ENCODE data around the gene CHAC1. TPM values are rescaled to one million over a fixed set of nuclear protein-coding genes. Genes with fewer than 3 reads are reported as not detected.

The CHAC1 gene
- total and polyA plus RNA-seq, 2 of the 13 experiments (the other 11 are each of a cell fraction or from before 2014, with no cell fraction given) = 0.44 TPM; not detected in 1

DNA sequence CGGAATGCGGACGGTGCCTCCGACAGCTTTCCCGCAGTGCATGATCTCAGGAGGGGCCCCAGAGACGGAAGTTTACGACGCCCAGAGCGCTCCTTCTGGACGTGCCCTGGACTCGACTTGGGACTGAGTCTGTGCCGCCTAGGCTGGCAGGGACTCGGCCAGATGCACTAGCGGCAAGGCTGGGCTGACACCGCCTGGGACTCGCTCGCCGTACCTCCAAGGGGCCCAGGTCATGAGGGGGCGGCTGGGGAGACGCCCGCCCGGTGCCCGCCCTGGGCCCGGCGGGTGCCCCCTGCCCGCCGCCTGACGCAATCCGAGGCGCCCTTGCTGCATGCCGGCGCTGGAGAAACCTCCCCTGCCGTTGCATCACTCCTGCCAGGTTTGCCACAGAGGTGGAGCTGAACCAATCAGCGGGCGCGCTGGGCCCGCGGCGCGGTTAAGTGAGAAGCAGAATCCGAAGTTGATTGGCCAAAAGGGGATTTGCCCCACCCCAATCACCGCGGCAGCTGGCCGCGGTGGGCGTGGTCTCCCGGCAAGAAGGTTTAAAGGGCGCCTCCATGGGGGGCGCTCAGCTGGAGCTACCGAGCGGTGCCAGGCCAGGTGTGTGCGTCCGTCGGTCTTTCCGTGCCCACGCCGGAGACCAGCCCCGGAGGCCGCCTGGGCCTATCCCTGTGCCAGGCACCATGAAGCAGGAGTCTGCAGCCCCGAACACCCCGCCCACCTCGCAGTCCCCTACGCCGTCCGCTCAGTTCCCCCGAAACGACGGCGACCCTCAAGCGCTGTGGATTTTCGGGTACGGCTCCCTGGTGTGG is at the start of gene CHAC1 (continued):
- TF ChIP-seq ZNF160 (CRISPR knock-in tag; IDR thresholded peaks at IDR 0.05) (no peak), MED8 (CRISPR knock-in tag; IDR thresholded peaks at IDR 0.05; ENCODE audit: insufficient replicate concordance) (no peak), CEBPB (IDR thresholded peaks at IDR 0.05; ENCODE audit: borderline replicate concordance, low read depth, low read length) (peak; percentile 79), ZNF687 (CRISPR knock-in tag; IDR thresholded peaks at IDR 0.05) (peak; percentile 33; the same call in 1 of the 2 replicates), NCOR1 (IDR thresholded peaks at IDR 0.05; ENCODE audit: borderline replicate concordance, low read length) (no peak), SNRNP70 (IDR thresholded peaks at IDR 0.05; ENCODE audit: low read depth, low read length) (no peak), ZNF224 (CRISPR knock-in tag; IDR thresholded peaks at IDR 0.05) (no peak), HNRNPK (IDR thresholded peaks at IDR 0.05; ENCODE audit: low read depth, low read length, poor library complexity, severe bottlenecking) (no peak), KAT7 (CRISPR knock-in tag; IDR thresholded peaks at IDR 0.05; ENCODE audit: borderline replicate concordance) (no peak), REXO4 (CRISPR knock-in tag; IDR thresholded peaks at IDR 0.05; ENCODE audit: borderline replicate concordance) (no peak), CREM (IDR thresholded peaks at IDR 0.05) (no peak), CREM (CRISPR knock-in tag; IDR thresholded peaks at IDR 0.05) (no peak), HNRNPL (IDR thresholded peaks at IDR 0.05; ENCODE audit: low read depth, low read length) (peak; percentile 40; the same call in 1 of the 2 replicates), ZFP36L2 (CRISPR knock-in tag; IDR thresholded peaks at IDR 0.05) (no peak), KDM2A (CRISPR knock-in tag; IDR thresholded peaks at IDR 0.05; ENCODE audit: borderline replicate concordance, low read depth) (no peak), IKZF1 (IDR thresholded peaks at IDR 0.05) (no peak)
- TF ChIP-seq, protein P1, sequence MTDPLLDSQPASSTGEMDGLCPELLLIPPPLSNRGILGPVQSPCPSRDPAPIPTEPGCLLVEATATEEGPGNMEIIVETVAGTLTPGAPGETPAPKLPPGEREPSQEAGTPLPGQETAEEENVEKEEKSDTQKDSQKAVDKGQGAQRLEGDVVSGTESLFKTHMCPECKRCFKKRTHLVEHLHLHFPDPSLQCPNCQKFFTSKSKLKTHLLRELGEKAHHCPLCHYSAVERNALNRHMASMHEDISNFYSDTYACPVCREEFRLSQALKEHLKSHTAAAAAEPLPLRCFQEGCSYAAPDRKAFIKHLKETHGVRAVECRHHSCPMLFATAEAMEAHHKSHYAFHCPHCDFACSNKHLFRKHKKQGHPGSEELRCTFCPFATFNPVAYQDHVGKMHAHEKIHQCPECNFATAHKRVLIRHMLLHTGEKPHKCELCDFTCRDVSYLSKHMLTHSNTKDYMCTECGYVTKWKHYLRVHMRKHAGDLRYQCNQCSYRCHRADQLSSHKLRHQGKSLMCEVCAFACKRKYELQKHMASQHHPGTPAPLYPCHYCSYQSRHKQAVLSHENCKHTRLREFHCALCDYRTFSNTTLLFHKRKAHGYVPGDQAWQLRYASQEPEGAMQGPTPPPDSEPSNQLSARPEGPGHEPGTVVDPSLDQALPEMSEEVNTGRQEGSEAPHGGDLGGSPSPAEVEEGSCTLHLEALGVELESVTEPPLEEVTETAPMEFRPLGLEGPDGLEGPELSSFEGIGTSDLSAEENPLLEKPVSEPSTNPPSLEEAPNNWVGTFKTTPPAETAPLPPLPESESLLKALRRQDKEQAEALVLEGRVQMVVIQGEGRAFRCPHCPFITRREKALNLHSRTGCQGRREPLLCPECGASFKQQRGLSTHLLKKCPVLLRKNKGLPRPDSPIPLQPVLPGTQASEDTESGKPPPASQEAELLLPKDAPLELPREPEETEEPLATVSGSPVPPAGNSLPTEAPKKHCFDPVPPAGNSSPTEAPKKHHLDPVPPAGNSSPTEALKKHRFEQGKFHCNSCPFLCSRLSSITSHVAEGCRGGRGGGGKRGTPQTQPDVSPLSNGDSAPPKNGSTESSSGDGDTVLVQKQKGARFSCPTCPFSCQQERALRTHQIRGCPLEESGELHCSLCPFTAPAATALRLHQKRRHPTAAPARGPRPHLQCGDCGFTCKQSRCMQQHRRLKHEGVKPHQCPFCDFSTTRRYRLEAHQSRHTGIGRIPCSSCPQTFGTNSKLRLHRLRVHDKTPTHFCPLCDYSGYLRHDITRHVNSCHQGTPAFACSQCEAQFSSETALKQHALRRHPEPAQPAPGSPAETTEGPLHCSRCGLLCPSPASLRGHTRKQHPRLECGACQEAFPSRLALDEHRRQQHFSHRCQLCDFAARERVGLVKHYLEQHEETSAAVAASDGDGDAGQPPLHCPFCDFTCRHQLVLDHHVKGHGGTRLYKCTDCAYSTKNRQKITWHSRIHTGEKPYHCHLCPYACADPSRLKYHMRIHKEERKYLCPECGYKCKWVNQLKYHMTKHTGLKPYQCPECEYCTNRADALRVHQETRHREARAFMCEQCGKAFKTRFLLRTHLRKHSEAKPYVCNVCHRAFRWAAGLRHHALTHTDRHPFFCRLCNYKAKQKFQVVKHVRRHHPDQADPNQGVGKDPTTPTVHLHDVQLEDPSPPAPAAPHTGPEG (CRISPR knock-in tag; IDR thresholded peaks at IDR 0.05) = no peak
- TF ChIP-seq, protein P2, sequence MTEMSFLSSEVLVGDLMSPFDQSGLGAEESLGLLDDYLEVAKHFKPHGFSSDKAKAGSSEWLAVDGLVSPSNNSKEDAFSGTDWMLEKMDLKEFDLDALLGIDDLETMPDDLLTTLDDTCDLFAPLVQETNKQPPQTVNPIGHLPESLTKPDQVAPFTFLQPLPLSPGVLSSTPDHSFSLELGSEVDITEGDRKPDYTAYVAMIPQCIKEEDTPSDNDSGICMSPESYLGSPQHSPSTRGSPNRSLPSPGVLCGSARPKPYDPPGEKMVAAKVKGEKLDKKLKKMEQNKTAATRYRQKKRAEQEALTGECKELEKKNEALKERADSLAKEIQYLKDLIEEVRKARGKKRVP (CRISPR knock-in tag; IDR thresholded peaks at IDR 0.05) = peak in 1 of 2 experiments; percentile 97; a peak in 2 of 4 replicates
